Stimulated activated effector memory CD8-positive, alpha-beta T cell treated with anti-CD3 and anti-CD28 coated beads, Interleukin-12 subunit alpha, Interleukin-12 subunit beta, amount 100 ng/mL, for 72 hours (primary cell): ENCODE measurements around the gene TTL.
A peak's percentile ranks its signal among the peaks of the same experiment; 100 is the strongest.
"Not testable (repeated sequence)": the region's sequence is repeated elsewhere in the genome, so short reads cannot be mapped to it uniquely, and the experiment has no call there.

Source experiments
- ATAC-seq: fragments of 150-1000 bp; cut with Tn5 transposase; 2 replicates; pipeline ENCODE4 v1.10.0; 2021
- DNase-seq, 2 donors: peaks; one replicate each; pipeline ENCODE4 v3.0.0; 2021 to 2022; ENCODE audit warnings: low spot score in 2 of 2
- H3K27ac Mint-ChIP-seq: one replicate; pipeline ENCODE4 v1.8.0; 2022; ENCODE audit warnings: mild to moderate bottlenecking, mixed read lengths
- H3K36me3 Mint-ChIP-seq: one replicate; pipeline ENCODE4 v1.8.0; 2022; ENCODE audit warnings: mild to moderate bottlenecking, mixed read lengths
- H3K4me1 Mint-ChIP-seq: one replicate; pipeline ENCODE4 v1.8.0; 2022; ENCODE audit warnings: mixed read lengths
- H3K4me3 Mint-ChIP-seq: one replicate; pipeline ENCODE4 v1.8.0; 2022; ENCODE audit warnings: mild to moderate bottlenecking, mixed read lengths
- H3K9me3 Mint-ChIP-seq: one replicate; pipeline ENCODE4 v1.8.0; 2022; ENCODE audit warnings: mixed read lengths

TTL gene

GRCh38 chr2:112488201-112488600, 6.2 kb downstream of the TTL start:
- Mint-ChIP-seq H3K9me3 (no peaks in the 10 kb centered on the region), H3K27ac (no peak overlapping the region), H3K36me3 (peaks cover 8% of the 10 kb centered on the region), H3K4me3 (no peak overlapping the region), H3K4me1 (peaks cover 19% of the 10 kb centered on the region)
- DNase-seq (no peak), ATAC-seq (no peak)

GRCh38 chr2:112491946-112492345, 10.0 kb downstream of the TTL start:
- ATAC-seq (no peak), DNase-seq (no peak)
- Mint-ChIP-seq H3K36me3 (peaks cover 11% of the 10 kb centered on the region), H3K4me1 (peaks cover 2% of the 10 kb centered on the region), H3K27ac (no peak overlapping the region), H3K9me3 (no peaks in the 10 kb centered on the region), H3K4me3 (no peak overlapping the region)

GRCh38 chr2:112493048-112493447, 11.1 kb downstream of the TTL start:
- H3K27ac Mint-ChIP-seq: no peak overlapping the region
- no peak for ATAC-seq
- no peaks in the 10 kb centered on the region for H3K9me3 Mint-ChIP-seq
- peaks cover 13% of the 10 kb centered on the region for H3K36me3 Mint-ChIP-seq
- H3K4me3 Mint-ChIP-seq: no peak overlapping the region
- no peak for DNase-seq
- no peaks in the 10 kb centered on the region for H3K4me1 Mint-ChIP-seq

- ATAC-seq (no peak), DNase-seq (no peak)
- H3K36me3 Mint-ChIP-seq: peaks cover 13% of the 10 kb centered on the region
- H3K4me3 Mint-ChIP-seq: no peak overlapping the region
- H3K27ac Mint-ChIP-seq: no peak overlapping the region
- H3K4me1 Mint-ChIP-seq: no peaks in the 10 kb centered on the region
- H3K9me3 Mint-ChIP-seq: no peaks in the 10 kb centered on the region
Observed at GRCh38 chr2:112493858-112494648, 12.1 kb downstream of the TTL start.

- no peak for ATAC-seq
- no peaks in the 10 kb centered on the region for H3K9me3 Mint-ChIP-seq
- H3K4me1 Mint-ChIP-seq: no peaks in the 10 kb centered on the region
- H3K27ac Mint-ChIP-seq: no peak overlapping the region
- H3K36me3 Mint-ChIP-seq: peaks cover 13% of the 10 kb centered on the region
- DNase-seq: no peak
- no peak overlapping the region for H3K4me3 Mint-ChIP-seq
Observed at GRCh38 chr2:112494828-112495227, 12.9 kb downstream of the TTL start.

GRCh38 chr2:112495878-112496277, 13.9 kb downstream of the TTL start:
- not testable (repeated sequence) for H3K9me3 Mint-ChIP-seq, H3K4me1 Mint-ChIP-seq, DNase-seq, ATAC-seq, H3K27ac Mint-ChIP-seq, H3K4me3 Mint-ChIP-seq
- H3K36me3 Mint-ChIP-seq: peaks cover 13% of the 10 kb centered on the region

- not testable (repeated sequence) for H3K4me3 Mint-ChIP-seq, H3K4me1 Mint-ChIP-seq, H3K27ac Mint-ChIP-seq, DNase-seq, H3K9me3 Mint-ChIP-seq
- peaks cover 24% of the 10 kb centered on the region for H3K36me3 Mint-ChIP-seq
- ATAC-seq: peak; percentile 65
Observed at GRCh38 chr2:112500850-112501484, 19.0 kb downstream of the TTL start.

- Mint-ChIP-seq H3K36me3 (peaks cover 20% of the 10 kb centered on the region), H3K4me1 (peaks cover 10% of the 10 kb centered on the region), H3K27ac (peak overlapping the region; percentile 13)
- ATAC-seq, H3K4me3 Mint-ChIP-seq, DNase-seq, H3K9me3 Mint-ChIP-seq: not testable (repeated sequence)
Observed at GRCh38 chr2:112509239-112509998, 27.5 kb downstream of the TTL start.

GRCh38 chr2:112516801-112517200, 34.8 kb downstream of the TTL start:
- no peaks in the 10 kb centered on the region for H3K9me3 Mint-ChIP-seq
- no peak overlapping the region for H3K27ac Mint-ChIP-seq
- ATAC-seq: no peak
- no peak overlapping the region for H3K4me3 Mint-ChIP-seq
- peaks cover 52% of the 10 kb centered on the region for H3K36me3 Mint-ChIP-seq
- H3K4me1 Mint-ChIP-seq: no peaks in the 10 kb centered on the region
- no peak for DNase-seq

- Mint-ChIP-seq H3K27ac (no peak overlapping the region), H3K36me3 (peaks cover 60% of the 10 kb centered on the region), H3K9me3 (no peaks in the 10 kb centered on the region), H3K4me1 (peaks cover 7% of the 10 kb centered on the region), H3K4me3 (no peak overlapping the region)
- DNase-seq: no peak
- no peak for ATAC-seq
Observed at GRCh38 chr2:112518807-112519206, 36.9 kb downstream of the TTL start.

GRCh38 chr2:112519506-112519905, 37.5 kb downstream of the TTL start:
- no peak overlapping the region for H3K4me3 Mint-ChIP-seq
- H3K36me3 Mint-ChIP-seq: peaks cover 60% of the 10 kb centered on the region
- peaks cover 7% of the 10 kb centered on the region for H3K4me1 Mint-ChIP-seq
- DNase-seq: no peak
- no peaks in the 10 kb centered on the region for H3K9me3 Mint-ChIP-seq
- no peak for ATAC-seq
- no peak overlapping the region for H3K27ac Mint-ChIP-seq

GRCh38 chr2:112520234-112520783, 38.4 kb downstream of the TTL start:
- H3K4me3 Mint-ChIP-seq: no peak overlapping the region
- H3K9me3 Mint-ChIP-seq: no peaks in the 10 kb centered on the region
- peaks cover 57% of the 10 kb centered on the region for H3K36me3 Mint-ChIP-seq
- peaks cover 7% of the 10 kb centered on the region for H3K4me1 Mint-ChIP-seq
- DNase-seq: no peak
- H3K27ac Mint-ChIP-seq: peak overlapping the region; percentile 67
- no peak for ATAC-seq

- DNase-seq (no peak), ATAC-seq (no peak)
- H3K36me3 Mint-ChIP-seq: peaks cover 58% of the 10 kb centered on the region
- no peak overlapping the region for H3K27ac Mint-ChIP-seq
- H3K4me3 Mint-ChIP-seq: no peak overlapping the region
- H3K9me3 Mint-ChIP-seq: no peaks in the 10 kb centered on the region
- H3K4me1 Mint-ChIP-seq: peaks cover 7% of the 10 kb centered on the region
Observed at GRCh38 chr2:112523291-112523777, 41.4 kb downstream of the TTL start.

GRCh38 chr2:112524276-112524675, 42.3 kb downstream of the TTL start:
- not testable (repeated sequence) for H3K9me3 Mint-ChIP-seq

GRCh38 chr2:112528541-112528940, 46.6 kb downstream of the TTL start:
- Mint-ChIP-seq H3K36me3 (peaks cover 51% of the 10 kb centered on the region), H3K27ac (no peak overlapping the region), H3K4me1 (no peaks in the 10 kb centered on the region), H3K9me3 (no peaks in the 10 kb centered on the region), H3K4me3 (no peak overlapping the region)
- no peak for DNase-seq
- ATAC-seq: no peak

More at GRCh38 chr2:112524276-112524675, 42.3 kb downstream of the TTL start:
- H3K4me3 Mint-ChIP-seq, H3K27ac Mint-ChIP-seq, ATAC-seq, DNase-seq, H3K4me1 Mint-ChIP-seq: not testable (repeated sequence)
- H3K36me3 Mint-ChIP-seq: peaks cover 57% of the 10 kb centered on the region
